Measurements from ENCODE around the gene C3orf18.

DNA sequence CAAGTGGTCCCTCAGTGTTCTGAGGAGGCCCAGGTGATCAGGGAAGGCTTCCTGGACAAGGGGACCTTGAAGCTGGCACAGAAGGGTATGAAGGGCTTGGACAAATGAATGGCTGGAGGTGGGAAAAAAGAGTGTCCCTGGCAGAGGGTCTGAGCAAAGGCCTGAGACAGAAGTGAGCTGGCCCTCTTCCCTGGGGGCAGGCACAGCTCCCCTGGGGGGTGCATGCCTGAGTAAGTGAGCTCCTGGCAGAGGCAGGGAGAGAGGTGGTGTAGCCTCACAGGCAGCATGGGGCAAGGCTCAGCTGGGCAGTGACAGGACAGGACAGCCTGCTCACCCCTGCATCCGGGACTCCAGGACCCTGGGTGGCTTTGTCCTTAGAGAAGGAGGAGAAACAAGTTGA lies 58.7 kb downstream of the C3orf18 start:
- TF ChIP-seq, protein P1, sequence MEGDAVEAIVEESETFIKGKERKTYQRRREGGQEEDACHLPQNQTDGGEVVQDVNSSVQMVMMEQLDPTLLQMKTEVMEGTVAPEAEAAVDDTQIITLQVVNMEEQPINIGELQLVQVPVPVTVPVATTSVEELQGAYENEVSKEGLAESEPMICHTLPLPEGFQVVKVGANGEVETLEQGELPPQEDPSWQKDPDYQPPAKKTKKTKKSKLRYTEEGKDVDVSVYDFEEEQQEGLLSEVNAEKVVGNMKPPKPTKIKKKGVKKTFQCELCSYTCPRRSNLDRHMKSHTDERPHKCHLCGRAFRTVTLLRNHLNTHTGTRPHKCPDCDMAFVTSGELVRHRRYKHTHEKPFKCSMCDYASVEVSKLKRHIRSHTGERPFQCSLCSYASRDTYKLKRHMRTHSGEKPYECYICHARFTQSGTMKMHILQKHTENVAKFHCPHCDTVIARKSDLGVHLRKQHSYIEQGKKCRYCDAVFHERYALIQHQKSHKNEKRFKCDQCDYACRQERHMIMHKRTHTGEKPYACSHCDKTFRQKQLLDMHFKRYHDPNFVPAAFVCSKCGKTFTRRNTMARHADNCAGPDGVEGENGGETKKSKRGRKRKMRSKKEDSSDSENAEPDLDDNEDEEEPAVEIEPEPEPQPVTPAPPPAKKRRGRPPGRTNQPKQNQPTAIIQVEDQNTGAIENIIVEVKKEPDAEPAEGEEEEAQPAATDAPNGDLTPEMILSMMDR (IDR thresholded peaks at IDR 0.05), result no peak
- TF ChIP-seq POLR2A (IDR thresholded peaks at IDR 0.05), result no peak

All from testis (tissue), 2 donors.